ENCODE data around the gene VRK1.
A peak's percentile ranks its signal among the peaks of the same experiment; 100 is the strongest.

VRK1 gene

GRCh38 chr14:96806836-96807235 lies 9.7 kb downstream of the VRK1 start:
- Histone ChIP-seq H3K9ac (ENCODE audit: low read depth, low read length) (no peak overlapping the region), H3K36me3 (ENCODE audit: insufficient read depth, low read length) (no peaks in the 10 kb centered on the region), H3K27me3 (ENCODE audit: control insufficient read depth, insufficient read depth, low read length) (no peaks in the 10 kb centered on the region), H3K4me1 (ENCODE audit: control insufficient read depth, insufficient read depth, low read length) (peaks cover 9% of the 10 kb centered on the region), H3K4me2 (ENCODE audit: low read length) (no peak overlapping the region), H3K9me3 (replicated peaks; ENCODE audit: low read length) (no peaks in the 10 kb centered on the region), H3K4me3 (ENCODE audit: low read length) (no peak overlapping the region)

GRCh38 chr14:96808619-96809406 lies 11.6 kb downstream of the VRK1 start:
- Histone ChIP-seq H3K4me1 (ENCODE audit: control insufficient read depth, insufficient read depth, low read length) (peaks cover 10% of the 10 kb centered on the region), H3K36me3 (ENCODE audit: insufficient read depth, low read length) (no peaks in the 10 kb centered on the region), H3K9me3 (replicated peaks; ENCODE audit: low read length) (no peaks in the 10 kb centered on the region), H3K9ac (ENCODE audit: low read depth, low read length) (no peak overlapping the region), H3K4me3 (ENCODE audit: low read length) (no peak overlapping the region), H3K27me3 (ENCODE audit: control insufficient read depth, insufficient read depth, low read length) (no peaks in the 10 kb centered on the region), H3K4me2 (ENCODE audit: low read length) (no peak overlapping the region)

- no peaks in the 10 kb centered on the region for H3K9me3 ChIP-seq (replicated peaks; ENCODE audit: low read length)
- H3K4me1 ChIP-seq (ENCODE audit: control insufficient read depth, insufficient read depth, low read length): peaks cover 5% of the 10 kb centered on the region
- no peak overlapping the region for H3K4me3 ChIP-seq (ENCODE audit: low read length)
- peak overlapping the region; percentile 48 for H3K4me2 ChIP-seq (ENCODE audit: low read length)
- H3K36me3 ChIP-seq (ENCODE audit: insufficient read depth, low read length): no peaks in the 10 kb centered on the region
- no peak overlapping the region for H3K9ac ChIP-seq (ENCODE audit: low read depth, low read length)
- no peaks in the 10 kb centered on the region for H3K27me3 ChIP-seq (ENCODE audit: control insufficient read depth, insufficient read depth, low read length)
Observed at GRCh38 chr14:96811265-96811664, 14.1 kb downstream of the VRK1 start.

GRCh38 chr14:96811985-96812667 lies 14.9 kb downstream of the VRK1 start:
- Histone ChIP-seq H3K4me2 (ENCODE audit: low read length) (no peak overlapping the region), H3K9ac (ENCODE audit: low read depth, low read length) (no peak overlapping the region), H3K36me3 (ENCODE audit: insufficient read depth, low read length) (no peaks in the 10 kb centered on the region), H3K4me1 (ENCODE audit: control insufficient read depth, insufficient read depth, low read length) (peaks cover 5% of the 10 kb centered on the region), H3K27me3 (ENCODE audit: control insufficient read depth, insufficient read depth, low read length) (no peaks in the 10 kb centered on the region), H3K4me3 (ENCODE audit: low read length) (no peak overlapping the region), H3K9me3 (replicated peaks; ENCODE audit: low read length) (no peaks in the 10 kb centered on the region)

- H3K27me3 ChIP-seq (ENCODE audit: control insufficient read depth, insufficient read depth, low read length): no peaks in the 10 kb centered on the region
- no peak overlapping the region for H3K9ac ChIP-seq (ENCODE audit: low read depth, low read length)
- peaks cover 5% of the 10 kb centered on the region for H3K4me1 ChIP-seq (ENCODE audit: control insufficient read depth, insufficient read depth, low read length)
- no peak overlapping the region for H3K4me3 ChIP-seq (ENCODE audit: low read length)
- no peaks in the 10 kb centered on the region for H3K36me3 ChIP-seq (ENCODE audit: insufficient read depth, low read length)
- no peaks in the 10 kb centered on the region for H3K9me3 ChIP-seq (replicated peaks; ENCODE audit: low read length)
- no peak overlapping the region for H3K4me2 ChIP-seq (ENCODE audit: low read length)
Observed at GRCh38 chr14:96816281-96816680, 19.1 kb downstream of the VRK1 start.

GRCh38 chr14:96817750-96818666 lies 20.8 kb downstream of the VRK1 start:
- no peaks in the 10 kb centered on the region for H3K4me1 ChIP-seq (ENCODE audit: control insufficient read depth, insufficient read depth, low read length)
- no peak overlapping the region for H3K9ac ChIP-seq (ENCODE audit: low read depth, low read length)
- no peak overlapping the region for H3K4me3 ChIP-seq (ENCODE audit: low read length)
- no peaks in the 10 kb centered on the region for H3K36me3 ChIP-seq (ENCODE audit: insufficient read depth, low read length)
- no peaks in the 10 kb centered on the region for H3K27me3 ChIP-seq (ENCODE audit: control insufficient read depth, insufficient read depth, low read length)
- H3K4me2 ChIP-seq (ENCODE audit: low read length): no peak overlapping the region
- H3K9me3 ChIP-seq (replicated peaks; ENCODE audit: low read length): no peaks in the 10 kb centered on the region

GRCh38 chr14:96821501-96821900 lies 24.3 kb downstream of the VRK1 start:
- H3K4me2 ChIP-seq (ENCODE audit: low read length): no peak overlapping the region
- no peak overlapping the region for H3K4me3 ChIP-seq (ENCODE audit: low read length)
- H3K9me3 ChIP-seq (replicated peaks; ENCODE audit: low read length): no peaks in the 10 kb centered on the region
- H3K9ac ChIP-seq (ENCODE audit: low read depth, low read length): no peak overlapping the region
- H3K36me3 ChIP-seq (ENCODE audit: insufficient read depth, low read length): no peaks in the 10 kb centered on the region
- no peaks in the 10 kb centered on the region for H3K4me1 ChIP-seq (ENCODE audit: control insufficient read depth, insufficient read depth, low read length)
- H3K27me3 ChIP-seq (ENCODE audit: control insufficient read depth, insufficient read depth, low read length): no peaks in the 10 kb centered on the region

- H3K9ac ChIP-seq (ENCODE audit: low read depth, low read length): no peak overlapping the region
- no peaks in the 10 kb centered on the region for H3K27me3 ChIP-seq (ENCODE audit: control insufficient read depth, insufficient read depth, low read length)
- no peaks in the 10 kb centered on the region for H3K9me3 ChIP-seq (replicated peaks; ENCODE audit: low read length)
- H3K4me2 ChIP-seq (ENCODE audit: low read length): no peak overlapping the region
- H3K36me3 ChIP-seq (ENCODE audit: insufficient read depth, low read length): no peaks in the 10 kb centered on the region
- no peaks in the 10 kb centered on the region for H3K4me1 ChIP-seq (ENCODE audit: control insufficient read depth, insufficient read depth, low read length)
- no peak overlapping the region for H3K4me3 ChIP-seq (ENCODE audit: low read length)
Observed at GRCh38 chr14:96823652-96824051, 26.5 kb downstream of the VRK1 start.

- H3K4me1 ChIP-seq (ENCODE audit: control insufficient read depth, insufficient read depth, low read length): no peaks in the 10 kb centered on the region
- no peaks in the 10 kb centered on the region for H3K36me3 ChIP-seq (ENCODE audit: insufficient read depth, low read length)
- no peak overlapping the region for H3K4me3 ChIP-seq (ENCODE audit: low read length)
- H3K9ac ChIP-seq (ENCODE audit: low read depth, low read length): no peak overlapping the region
- no peaks in the 10 kb centered on the region for H3K27me3 ChIP-seq (ENCODE audit: control insufficient read depth, insufficient read depth, low read length)
- H3K9me3 ChIP-seq (replicated peaks; ENCODE audit: low read length): no peaks in the 10 kb centered on the region
- H3K4me2 ChIP-seq (ENCODE audit: low read length): no peak overlapping the region
Observed at GRCh38 chr14:96824283-96824682, 27.1 kb downstream of the VRK1 start.

GRCh38 chr14:96826818-96827217 lies 29.6 kb downstream of the VRK1 start:
- no peak overlapping the region for H3K9ac ChIP-seq (ENCODE audit: low read depth, low read length)

GRCh38 chr14:96827290-96827689 lies 30.1 kb downstream of the VRK1 start:
- no peak overlapping the region for H3K9ac ChIP-seq (ENCODE audit: low read depth, low read length)
- no peaks in the 10 kb centered on the region for H3K36me3 ChIP-seq (ENCODE audit: insufficient read depth, low read length)
- no peaks in the 10 kb centered on the region for H3K9me3 ChIP-seq (replicated peaks; ENCODE audit: low read length)
- H3K4me1 ChIP-seq (ENCODE audit: control insufficient read depth, insufficient read depth, low read length): no peaks in the 10 kb centered on the region
- H3K27me3 ChIP-seq (ENCODE audit: control insufficient read depth, insufficient read depth, low read length): no peaks in the 10 kb centered on the region
- H3K4me2 ChIP-seq (ENCODE audit: low read length): no peak overlapping the region
- no peak overlapping the region for H3K4me3 ChIP-seq (ENCODE audit: low read length)

More at GRCh38 chr14:96826818-96827217, 29.6 kb downstream of the VRK1 start:
- no peaks in the 10 kb centered on the region for H3K4me1 ChIP-seq (ENCODE audit: control insufficient read depth, insufficient read depth, low read length)
- no peak overlapping the region for H3K4me2 ChIP-seq (ENCODE audit: low read length)
- no peaks in the 10 kb centered on the region for H3K36me3 ChIP-seq (ENCODE audit: insufficient read depth, low read length)
- no peak overlapping the region for H3K4me3 ChIP-seq (ENCODE audit: low read length)
- H3K27me3 ChIP-seq (ENCODE audit: control insufficient read depth, insufficient read depth, low read length): no peaks in the 10 kb centered on the region
- H3K9me3 ChIP-seq (replicated peaks; ENCODE audit: low read length): no peaks in the 10 kb centered on the region

All from skeletal muscle satellite cell (primary cell).